HG02588 (cell line): ENCODE data around the gene PIPOX.

Experiments used
- ATAC-seq: cut with Tn5 transposase; IDR thresholded peaks from one replicate; pipeline ENCODE4 v1.9.1; 2021; ENCODE audit warnings: mild to moderate bottlenecking, moderate library complexity; ENCODE audit not compliant: unreplicated experiment

The PIPOX gene

GRCh38 chr17:29045734-29046472, 3.0 kb downstream of the PIPOX start:
- ATAC-seq, result no peak

GRCh38 chr17:29046473-29046839, 3.5 kb downstream of the PIPOX start:
- ATAC-seq, result no peak

GRCh38 chr17:29048440-29049368, 5.8 kb downstream of the PIPOX start:
- ATAC-seq, result no peak

GRCh38 chr17:29049541-29050145, 6.7 kb downstream of the PIPOX start:
- no peak for ATAC-seq

GRCh38 chr17:29050176-29050575, 7.2 kb downstream of the PIPOX start:
- ATAC-seq, result no peak

GRCh38 chr17:29051194-29051593, 8.3 kb downstream of the PIPOX start:
- ATAC-seq, result no peak

GRCh38 chr17:29051731-29052130, 8.8 kb downstream of the PIPOX start:
- no peak for ATAC-seq

- no peak for ATAC-seq
Observed at GRCh38 chr17:29054835-29055234, 11.9 kb downstream of the PIPOX start.

GRCh38 chr17:29057361-29057760, 14.4 kb downstream of the PIPOX start:
- no peak for ATAC-seq

GRCh38 chr17:29058391-29058790, 15.4 kb downstream of the PIPOX start:
- ATAC-seq, result no peak

- no peak for ATAC-seq
Observed at GRCh38 chr17:29059281-29059680, 16.3 kb downstream of the PIPOX start.

GRCh38 chr17:29060475-29060874, 17.5 kb downstream of the PIPOX start:
- no peak for ATAC-seq

GRCh38 chr17:29061036-29061435, 18.1 kb downstream of the PIPOX start:
- no peak for ATAC-seq

- ATAC-seq, result no peak
Observed at GRCh38 chr17:29062215-29062614, 19.3 kb downstream of the PIPOX start.

GRCh38 chr17:29063992-29064391, 21.1 kb downstream of the PIPOX start:
- no peak for ATAC-seq

GRCh38 chr17:29066047-29066446, 23.1 kb downstream of the PIPOX start:
- no peak for ATAC-seq

- ATAC-seq, result no peak
Observed at GRCh38 chr17:29066606-29067005, 23.7 kb downstream of the PIPOX start.

GRCh38 chr17:29068818-29069217, 25.9 kb downstream of the PIPOX start:
- no peak for ATAC-seq

- ATAC-seq, result no peak
Observed at GRCh38 chr17:29069526-29070041, 26.6 kb downstream of the PIPOX start.

- no peak for ATAC-seq
Observed at GRCh38 chr17:29070308-29070707, 27.4 kb downstream of the PIPOX start.

- ATAC-seq, result no peak
Observed at GRCh38 chr17:29070781-29071180, 27.8 kb downstream of the PIPOX start.
